SK-N-SH (cell line): ENCODE measurements around the gene BCLAF1. TPM values are rescaled to one million over a fixed set of nuclear protein-coding genes. Genes with fewer than 3 reads are reported as not detected.

Source experiments
- CTCF ChIA-PET: fragments of 300-600, 350-600 bp; formaldehyde crosslinking; extraction: SDS; loops from one replicate; lab custom pipeline; 2021; lab: Yijun Ruan, JAX
- POLR2A ChIA-PET: fragments of 350-600 bp; sonication (Branson Sonifier 250); formaldehyde crosslinking; extraction: SDS; loops from one replicate; lab custom pipeline; 2020; ENCODE audit warnings: antibody characterized with exemption, inconsistent platforms; lab: Yijun Ruan, JAX
- DNase-seq: peaks from one replicate; pipeline ENCODE4 v3.0.0; 2012
- H2AFZ ChIP-seq: fragments of 200-600 bp; sonication (generic); 2 replicates; pipeline ENCODE4 v1.8.1; 2016; ENCODE audit warnings: antibody characterized with exemption, mild to moderate bottlenecking, low read depth
- H3F3A ChIP-seq: fragments of 200-600 bp; sonication (generic); replicated peaks from 2 replicates; pipeline ENCODE3; 2016; ENCODE audit warnings: antibody characterized with exemption, mild to moderate bottlenecking; ENCODE audit not compliant: insufficient read depth
- H3K27ac ChIP-seq, 2 experiments: fragments of 200-500 bp in 1 of 2; fragments of 200-600 bp in 1 of 2; sonication (Bioruptor generic) in 1 of 2; sonication (generic), shearing (Covaris generic) in 1 of 2; 2 replicates each; pipeline versions ENCODE4 v1.5.1 to v1.6.1; 2014 to 2016; ENCODE audit warnings: low read depth in 2 of 2, inconsistent platforms in 1 of 2, low read length in 1 of 2, mild to moderate bottlenecking in 1 of 2, mixed read lengths in 1 of 2
- H3K27me3 ChIP-seq: fragments of 200-600 bp; sonication (generic), shearing (Covaris generic); 2 replicates; pipeline ENCODE4 v1.6.1; 2016; ENCODE audit warnings: mixed run types; ENCODE audit not compliant: insufficient read depth
- H3K36me3 ChIP-seq, 2 experiments: fragments of 200-500 bp in 1 of 2; fragments of 200-600 bp in 1 of 2; sonication (Bioruptor generic) in 1 of 2; sonication (generic) in 1 of 2; replicated peaks in 1 of 2; 2 replicates each; pipeline versions ENCODE3 to v1.5.1; 2014 to 2016; ENCODE audit warnings: low read length in 1 of 2, mild to moderate bottlenecking in 1 of 2; ENCODE audit not compliant: insufficient read depth in 2 of 2, control insufficient read depth in 1 of 2
- H3K4me1 ChIP-seq, 2 experiments: fragments of 200-500 bp in 1 of 2; fragments of 200-600 bp in 1 of 2; sonication (Bioruptor generic) in 1 of 2; sonication (generic), shearing (Covaris generic) in 1 of 2; 2 replicates each; pipeline versions ENCODE4 v1.5.1 to v1.6.1; 2014 to 2016; ENCODE audit warnings: low read depth in 1 of 2, low read length in 1 of 2, mixed run types in 1 of 2; ENCODE audit not compliant: insufficient read depth in 2 of 2, control insufficient read depth in 1 of 2
- H3K4me2 ChIP-seq: fragments of 200-600 bp; sonication (generic), shearing (Covaris generic); 2 replicates; pipeline ENCODE4 v1.6.1; 2017; ENCODE audit warnings: mixed run types
- H3K4me3 ChIP-seq, 2 experiments: fragments of 200-500 bp in 1 of 2; fragments of 200-600 bp in 1 of 2; sonication (Bioruptor generic) in 1 of 2; sonication (generic), shearing (Covaris generic) in 1 of 2; 2 replicates each; pipeline versions ENCODE4 v1.5.1 to v1.8.1; 2014 to 2016; ENCODE audit warnings: low read depth in 2 of 2, inconsistent platforms in 1 of 2, low read length in 1 of 2, mild to moderate bottlenecking in 1 of 2, mixed read lengths in 1 of 2, moderate library complexity in 1 of 2
- H3K79me2 ChIP-seq: fragments of 200-600 bp; sonication (generic); 2 replicates; pipeline ENCODE4 v1.8.1; 2017; ENCODE audit warnings: mild to moderate bottlenecking; ENCODE audit not compliant: insufficient read depth
- H3K9ac ChIP-seq: fragments of 200-600 bp; sonication (generic); 2 replicates; pipeline ENCODE4 v1.6.1; 2017; ENCODE audit warnings: mixed run types
- H3K9me2 ChIP-seq: fragments of 200-600 bp; sonication (generic); 2 replicates; pipeline ENCODE4 v1.6.1; 2017; ENCODE audit warnings: mixed run types
- H3K9me3 ChIP-seq: fragments of 200-600 bp; sonication (generic); 2 replicates; pipeline ENCODE4 v1.6.1; 2017; ENCODE audit warnings: mixed run types, mild to moderate bottlenecking, moderate library complexity
- H4K20me1 ChIP-seq: fragments of 200-600 bp; sonication (generic); 2 replicates; pipeline ENCODE4 v1.6.1; 2017; ENCODE audit warnings: mild to moderate bottlenecking, mixed run types; ENCODE audit not compliant: insufficient read depth
- CHD2 ChIP-seq: fragments of 150-350 bp; IDR thresholded peaks from 2 replicates; pipeline ENCODE4 v1.6.1; 2018; ENCODE audit warnings: low read length; ENCODE audit not compliant: partially characterized antibody
- EP300 ChIP-seq, 2 experiments: IDR thresholded peaks; 2 replicates each; pipeline versions ENCODE4 v1.4.0 to v1.6.1; 2012; ENCODE audit warnings: borderline replicate concordance in 1 of 2, low read depth in 1 of 2, low read length in 1 of 2
- GABPA ChIP-seq: IDR thresholded peaks from 2 replicates; pipeline ENCODE4 v1.4.0; 2012; ENCODE audit warnings: low read depth, mild to moderate bottlenecking
- MXI1 ChIP-seq: IDR thresholded peaks from 2 replicates; pipeline ENCODE4 v1.6.1; 2012; ENCODE audit warnings: mild to moderate bottlenecking, low read depth, low read length, improper control_type of control experiment
- NRF1 ChIP-seq: IDR thresholded peaks from 2 replicates; pipeline ENCODE4 v1.6.1; 2012; ENCODE audit warnings: low read depth, mild to moderate bottlenecking, low read length
- RAD21 ChIP-seq: IDR thresholded peaks from 2 replicates; pipeline ENCODE4 v1.6.1; 2012; ENCODE audit warnings: mild to moderate bottlenecking, low read length
- RCOR1 ChIP-seq: fragments of 150-350 bp; IDR thresholded peaks from 2 replicates; pipeline ENCODE4 v1.6.1; 2017; ENCODE audit warnings: antibody characterized with exemption, low read length
- RXRA ChIP-seq: IDR thresholded peaks from 2 replicates; pipeline ENCODE4 v1.4.0; 2012; ENCODE audit warnings: low read depth, mild to moderate bottlenecking, borderline replicate concordance
- SMC3 ChIP-seq: IDR thresholded peaks from 2 replicates; pipeline ENCODE4 v1.6.1; 2012; ENCODE audit warnings: low read depth, low read length, improper control_type of control experiment
- TEAD4 ChIP-seq: IDR thresholded peaks from 2 replicates; pipeline ENCODE4 v1.4.0; 2012; ENCODE audit warnings: mild to moderate bottlenecking, borderline replicate concordance; ENCODE audit not compliant: insufficient read depth
- YY1 ChIP-seq: IDR thresholded peaks from 2 replicates; pipeline ENCODE4 v1.4.0; 2012; ENCODE audit warnings: low read depth, mild to moderate bottlenecking
- WGBS: methylation state at CpG from one replicate; pipeline ENCODE4 v1.1.6; 2017; ENCODE audit warnings: low lambda C conversion rate; 5-methylcytosine and 5-hydroxymethylcytosine counted together
- polyA plus RNA-seq, 3 experiments: library from polyadenylated mRNA; depleted of rRNA; stranded (reverse); fragments of >200 nt; gene quantifications; 2 replicates each; pipeline ENCODE4 v1.2.3, GENCODE V29; 2012
- TF ChIP-seq, protein P1 (sequence below): IDR thresholded peaks from 2 replicates; pipeline ENCODE4 v1.4.0; 2012; ENCODE audit warnings: low read depth, borderline replicate concordance
- TF ChIP-seq, protein P2 (sequence below): fragments of 200-600 bp; sonication (generic); IDR thresholded peaks from 2 replicates; pipeline ENCODE4 v1.6.1; 2017; ENCODE audit warnings: antibody characterized with exemption, mild to moderate bottlenecking, moderate library complexity
- TF ChIP-seq, protein P3 (sequence below): IDR thresholded peaks from 2 replicates; pipeline ENCODE4; 2012

The BCLAF1 gene
- polyA plus RNA-seq, 1 of the 3 experiments (the other 2 are of a cell fraction), result 21.9 TPM

DNA sequence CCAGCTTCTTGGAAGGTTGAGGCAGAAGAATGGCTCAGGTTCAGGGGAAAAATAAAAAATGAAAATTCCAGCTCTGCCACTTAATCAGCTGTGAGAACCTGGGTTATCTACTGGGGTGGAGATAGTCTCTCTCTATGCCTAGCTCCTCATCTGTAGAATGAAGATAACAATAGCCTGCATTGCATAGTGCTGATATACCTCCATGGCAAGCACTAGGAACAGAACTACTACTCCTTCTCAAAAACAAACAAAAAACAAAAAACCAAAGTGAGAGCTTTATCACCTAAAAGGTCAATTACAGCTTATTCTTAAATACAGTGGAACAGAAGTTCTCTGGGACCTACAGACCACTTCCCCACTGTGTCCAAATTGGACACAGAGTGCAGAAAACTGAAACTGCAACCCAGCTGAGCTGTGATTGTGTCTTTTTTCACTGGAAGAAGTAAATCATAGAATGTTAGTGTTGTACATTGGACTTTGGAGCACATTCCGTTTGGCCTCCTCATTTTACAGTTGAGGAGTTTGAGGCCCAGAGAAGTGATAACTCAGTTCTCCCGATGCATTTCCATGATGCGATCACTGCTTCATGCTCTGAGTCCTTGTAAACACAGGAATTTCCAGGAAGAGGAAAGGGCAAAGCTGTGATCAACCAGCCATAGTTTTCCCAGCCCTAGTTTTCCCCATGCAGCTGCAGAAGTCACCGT is 62.8 kb downstream of the BCLAF1 start:
- Histone ChIP-seq H3K4me2 (peak overlapping the region; percentile 59), H3K27ac (no peak overlapping the region), H4K20me1 (no peaks in the 10 kb centered on the region), H3K9me2 (no peaks in the 10 kb centered on the region), H3K4me1 (no peaks in the 10 kb centered on the region; a peak in 1 of 4 replicates), H2AFZ (peak overlapping the region; percentile 87; the same call in 1 of the 2 replicates), H3K79me2 (no peaks in the 10 kb centered on the region), H3K27me3 (no peaks in the 10 kb centered on the region), H3K36me3 (no peaks in the 10 kb centered on the region), H3K9me3 (no peaks in the 10 kb centered on the region), H3K9ac (no peak overlapping the region), H3K4me3 (0 out of 4 replicates have a peak overlapping the region, but pooled peaks of 1 of the 2 experiments have one; percentile 54), H3F3A (no peaks in the 10 kb centered on the region)
- ChIA-PET CTCF (interaction anchor here (0.6 to 6.1 kb wide), 80 partner anchors 10 to 1404 kb away, joined by 3 to 78 read pairs (median 5); partner anchors contain the start of genes MTFR2 and PDE7B), POLR2A (interaction anchor here (0.8 kb wide), 1 partner anchor 728 kb away, joined by 3 read pairs; no protein-coding TSS in a partner anchor)
- TF ChIP-seq RAD21 (no peak), RXRA (no peak), TEAD4 (no peak), MXI1 (no peak), EP300 (IDR thresholded peaks at IDR 0.05; ENCODE audit: borderline replicate concordance in 1 of 2, low read depth in 1 of 2, low read length in 1 of 2) (no peak)
- TF ChIP-seq, protein P1, sequence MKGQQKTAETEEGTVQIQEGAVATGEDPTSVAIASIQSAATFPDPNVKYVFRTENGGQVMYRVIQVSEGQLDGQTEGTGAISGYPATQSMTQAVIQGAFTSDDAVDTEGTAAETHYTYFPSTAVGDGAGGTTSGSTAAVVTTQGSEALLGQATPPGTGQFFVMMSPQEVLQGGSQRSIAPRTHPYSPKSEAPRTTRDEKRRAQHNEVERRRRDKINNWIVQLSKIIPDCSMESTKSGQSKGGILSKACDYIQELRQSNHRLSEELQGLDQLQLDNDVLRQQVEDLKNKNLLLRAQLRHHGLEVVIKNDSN, result no peak
- 87% methylated on average over 3 of the region's 4 CpGs for WGBS
- DNase-seq, result no peak

DNA sequence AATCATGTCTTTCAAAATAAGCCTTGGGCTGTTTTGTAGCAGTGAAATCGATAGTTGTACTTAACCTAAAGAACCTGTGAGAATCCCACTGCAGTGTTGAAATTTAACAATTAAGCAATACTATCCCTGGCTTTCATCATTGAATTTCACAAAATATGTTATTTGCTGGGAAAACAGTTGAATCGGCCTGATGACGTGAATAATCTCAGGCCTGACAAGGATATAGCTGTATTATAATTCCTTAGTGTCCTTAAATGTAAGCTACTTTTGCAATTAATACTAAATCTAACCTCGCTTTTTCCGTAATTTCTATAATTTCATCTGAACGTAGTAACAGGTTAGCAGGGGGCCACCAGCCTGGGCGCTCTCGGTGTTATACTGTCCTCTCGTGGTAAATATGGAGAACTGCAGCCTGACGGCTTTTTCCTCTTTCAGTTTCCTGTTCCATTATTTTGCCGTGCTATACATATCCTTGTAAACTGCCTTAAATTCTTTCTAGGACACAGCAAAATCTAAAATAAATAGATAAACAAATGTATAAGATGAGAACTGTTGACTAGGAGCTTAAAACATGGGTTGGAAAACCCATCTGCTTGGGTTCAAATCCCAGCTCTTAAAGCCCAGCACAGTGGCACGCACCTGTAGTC is 63.5 kb downstream of the BCLAF1 start:
- H3F3A ChIP-seq, result no peaks in the 10 kb centered on the region
- no peaks in the 10 kb centered on the region; a peak in 1 of 4 replicates for H3K4me1 ChIP-seq
- H2AFZ ChIP-seq, result peak overlapping the region; percentile 87; the same call in 1 of the 2 replicates
- H3K4me3 ChIP-seq, result peak overlapping the region in 1 of 2 experiments; percentile 54; a peak in 1 of 4 replicates
- H3K9me3 ChIP-seq, result no peaks in the 10 kb centered on the region
- no peaks in the 10 kb centered on the region for H3K36me3 ChIP-seq
- H3K79me2 ChIP-seq, result no peaks in the 10 kb centered on the region
- DNase-seq, result peak; percentile 69
- H3K27ac ChIP-seq, result no peak overlapping the region
- no peaks in the 10 kb centered on the region for H3K27me3 ChIP-seq
- H3K4me2 ChIP-seq, result peak overlapping the region; percentile 59
- TF ChIP-seq RCOR1 (0 out of 2 replicates have a peak, but pooled peaks have one; percentile 19), NRF1 (peak; percentile 8; the same call in 1 of the 2 replicates), CHD2 (peak; percentile 22), YY1 (no peak), GABPA (no peak), SMC3 (peak; percentile 100), RAD21 (peak; percentile 100)
- TF ChIP-seq, protein P2, sequence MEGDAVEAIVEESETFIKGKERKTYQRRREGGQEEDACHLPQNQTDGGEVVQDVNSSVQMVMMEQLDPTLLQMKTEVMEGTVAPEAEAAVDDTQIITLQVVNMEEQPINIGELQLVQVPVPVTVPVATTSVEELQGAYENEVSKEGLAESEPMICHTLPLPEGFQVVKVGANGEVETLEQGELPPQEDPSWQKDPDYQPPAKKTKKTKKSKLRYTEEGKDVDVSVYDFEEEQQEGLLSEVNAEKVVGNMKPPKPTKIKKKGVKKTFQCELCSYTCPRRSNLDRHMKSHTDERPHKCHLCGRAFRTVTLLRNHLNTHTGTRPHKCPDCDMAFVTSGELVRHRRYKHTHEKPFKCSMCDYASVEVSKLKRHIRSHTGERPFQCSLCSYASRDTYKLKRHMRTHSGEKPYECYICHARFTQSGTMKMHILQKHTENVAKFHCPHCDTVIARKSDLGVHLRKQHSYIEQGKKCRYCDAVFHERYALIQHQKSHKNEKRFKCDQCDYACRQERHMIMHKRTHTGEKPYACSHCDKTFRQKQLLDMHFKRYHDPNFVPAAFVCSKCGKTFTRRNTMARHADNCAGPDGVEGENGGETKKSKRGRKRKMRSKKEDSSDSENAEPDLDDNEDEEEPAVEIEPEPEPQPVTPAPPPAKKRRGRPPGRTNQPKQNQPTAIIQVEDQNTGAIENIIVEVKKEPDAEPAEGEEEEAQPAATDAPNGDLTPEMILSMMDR, result peak; percentile 100
- TF ChIP-seq, protein P3, sequence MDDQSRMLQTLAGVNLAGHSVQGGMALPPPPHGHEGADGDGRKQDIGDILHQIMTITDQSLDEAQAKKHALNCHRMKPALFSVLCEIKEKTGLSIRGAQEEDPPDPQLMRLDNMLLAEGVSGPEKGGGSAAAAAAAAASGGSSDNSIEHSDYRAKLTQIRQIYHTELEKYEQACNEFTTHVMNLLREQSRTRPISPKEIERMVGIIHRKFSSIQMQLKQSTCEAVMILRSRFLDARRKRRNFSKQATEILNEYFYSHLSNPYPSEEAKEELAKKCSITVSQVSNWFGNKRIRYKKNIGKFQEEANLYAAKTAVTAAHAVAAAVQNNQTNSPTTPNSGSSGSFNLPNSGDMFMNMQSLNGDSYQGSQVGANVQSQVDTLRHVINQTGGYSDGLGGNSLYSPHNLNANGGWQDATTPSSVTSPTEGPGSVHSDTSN, result no peak
- ChIA-PET CTCF (interaction anchor here (0.6 to 6.1 kb wide), 98 partner anchors 10 to 783 kb away, joined by 3 to 78 read pairs (median 4); partner anchors contain the start of genes MTFR2 and PDE7B), POLR2A (interaction anchor here (0.8 kb wide), 1 partner anchor 727 kb away, joined by 3 read pairs; no protein-coding TSS in a partner anchor)
- no peaks in the 10 kb centered on the region for H3K9me2 ChIP-seq
- no peaks in the 10 kb centered on the region for H4K20me1 ChIP-seq
- no peak overlapping the region for H3K9ac ChIP-seq
- WGBS, result 13% methylated on average over 12 of the region's 12 CpGs
